Measurements from ENCODE around the gene TMEM120B. TPM values are rescaled to one million over a fixed set of nuclear protein-coding genes. Genes with fewer than 3 reads are reported as not detected.

The TMEM120B gene
- total and polyA plus RNA-seq, 2 experiments from 2014 or later: 4.7 to 10.7 TPM

GRCh38 chr12:121718653-121719239, 6.2 kb downstream of the TMEM120B start:
- H2AFZ ChIP-seq: no peak overlapping the region
- H3K79me2 ChIP-seq (ENCODE audit: insufficient read depth): peaks cover 81% of the 10 kb centered on the region
- no peaks in the 10 kb centered on the region for H3K9me3 ChIP-seq (ENCODE audit: low read depth)
- H3K4me1 ChIP-seq (ENCODE audit: insufficient read depth): peaks cover 28% of the 10 kb centered on the region
- no peak overlapping the region for H3K4me3 ChIP-seq
- no peaks in the 10 kb centered on the region for H3K27me3 ChIP-seq (replicated peaks; ENCODE audit: insufficient read depth)
- TF ChIP-seq EZH2phosphoT487 (IDR thresholded peaks at IDR 0.05; ENCODE audit: insufficient read depth, low read depth): no peak
- no peak for TF ChIP-seq EZH2 (IDR thresholded peaks at IDR 0.05; ENCODE audit: insufficient read depth, poor library complexity, severe bottlenecking)
- H3K27ac ChIP-seq: no peak overlapping the region
- H3K36me3 ChIP-seq (ENCODE audit: low read depth): no peaks in the 10 kb centered on the region
- no peak for DNase-seq
- in situ Hi-C loops (cut with MboI): no loop called here
- H4K20me1 ChIP-seq (ENCODE audit: insufficient read depth): no peaks in the 10 kb centered on the region
- 93 to 95% methylated on average over 3 of the region's 3 CpGs for WGBS, 2 experiments (ENCODE audit: low coverage in 1 of 2, low lambda C conversion rate in 2 of 2, missing lambda C conversion rate in 2 of 2)
- H3F3A ChIP-seq (ENCODE audit: insufficient read depth): peaks cover 21% of the 10 kb centered on the region
- no peak overlapping the region for H3K4me2 ChIP-seq (ENCODE audit: unreplicated experiment)
- H3K9me2 ChIP-seq (ENCODE audit: insufficient read depth): no peaks in the 10 kb centered on the region
- H3K9ac ChIP-seq: no peak overlapping the region

- H3K4me2 ChIP-seq (ENCODE audit: unreplicated experiment): peak overlapping the region; percentile 51
- 16 to 17% methylated on average over 14 of the region's 14 CpGs for WGBS, 2 experiments (ENCODE audit: low coverage in 1 of 2, low lambda C conversion rate in 2 of 2, missing lambda C conversion rate in 2 of 2)
Measured at GRCh38 chr12:121719926-121720414, 7.4 kb downstream of the TMEM120B start.

DNA sequence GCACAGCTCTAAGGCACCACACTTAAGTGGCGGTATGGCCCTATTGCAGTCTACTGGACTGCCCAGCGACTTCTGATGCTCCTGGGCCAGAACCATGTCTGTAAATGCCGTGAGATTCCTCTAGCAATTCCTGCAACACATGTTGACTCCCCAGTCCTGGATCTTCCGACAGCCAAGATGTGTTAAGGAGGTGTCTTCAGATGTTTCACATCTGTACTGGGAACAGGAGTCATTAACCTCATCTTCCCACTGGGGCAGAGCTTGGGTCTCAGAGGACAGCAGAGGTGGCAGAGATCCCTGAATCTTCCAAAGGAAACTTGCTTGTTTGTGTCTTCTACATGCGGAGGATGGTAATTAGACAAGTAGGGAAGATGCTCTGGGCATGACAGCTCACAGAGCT, 8.2 kb downstream of the TMEM120B start:
- TF ChIP-seq EZH2 (IDR thresholded peaks at IDR 0.05; ENCODE audit: insufficient read depth, poor library complexity, severe bottlenecking): no peak
- TF ChIP-seq EZH2phosphoT487 (IDR thresholded peaks at IDR 0.05; ENCODE audit: insufficient read depth, low read depth): no peak
- DNase-seq: no peak
- in situ Hi-C loops (cut with MboI): no loop called here
- no peaks in the 10 kb centered on the region for H4K20me1 ChIP-seq (ENCODE audit: insufficient read depth)
- 89 to 92% methylated on average over 5 of the region's 5 CpGs for WGBS, 2 experiments (ENCODE audit: low coverage in 1 of 2, low lambda C conversion rate in 2 of 2, missing lambda C conversion rate in 2 of 2)
- no peak overlapping the region for H3K4me3 ChIP-seq
- peak overlapping the region; percentile 97 for H3K27ac ChIP-seq
- H3K4me1 ChIP-seq (ENCODE audit: insufficient read depth): peaks cover 23% of the 10 kb centered on the region
- H3K27me3 ChIP-seq (replicated peaks; ENCODE audit: insufficient read depth): no peaks in the 10 kb centered on the region
- no peaks in the 10 kb centered on the region for H3K9me3 ChIP-seq (ENCODE audit: low read depth)
- H3K9me2 ChIP-seq (ENCODE audit: insufficient read depth): no peaks in the 10 kb centered on the region
- H3K79me2 ChIP-seq (ENCODE audit: insufficient read depth): peaks cover 80% of the 10 kb centered on the region
- H2AFZ ChIP-seq: no peak overlapping the region
- H3K36me3 ChIP-seq (ENCODE audit: low read depth): no peaks in the 10 kb centered on the region
- H3K4me2 ChIP-seq (ENCODE audit: unreplicated experiment): no peak overlapping the region
- H3K9ac ChIP-seq: peak overlapping the region; percentile 76
- H3F3A ChIP-seq (ENCODE audit: insufficient read depth): peaks cover 20% of the 10 kb centered on the region

More at GRCh38 chr12:121719926-121720414, 7.4 kb downstream of the TMEM120B start:
- H3K9me3 ChIP-seq (ENCODE audit: low read depth): no peaks in the 10 kb centered on the region
- H4K20me1 ChIP-seq (ENCODE audit: insufficient read depth): no peaks in the 10 kb centered on the region
- H3K4me3 ChIP-seq: no peak overlapping the region
- peaks cover 21% of the 10 kb centered on the region for H3F3A ChIP-seq (ENCODE audit: insufficient read depth)
- H3K27ac ChIP-seq: peak overlapping the region; percentile 97
- peak overlapping the region; percentile 76 for H3K9ac ChIP-seq
- no peaks in the 10 kb centered on the region for H3K36me3 ChIP-seq (ENCODE audit: low read depth)
- in situ Hi-C loops (cut with MboI): no loop called here
- TF ChIP-seq EZH2phosphoT487 (IDR thresholded peaks at IDR 0.05; ENCODE audit: insufficient read depth, low read depth): no peak
- no peak for TF ChIP-seq EZH2 (IDR thresholded peaks at IDR 0.05; ENCODE audit: insufficient read depth, poor library complexity, severe bottlenecking)
- no peaks in the 10 kb centered on the region for H3K9me2 ChIP-seq (ENCODE audit: insufficient read depth)
- no peaks in the 10 kb centered on the region for H3K27me3 ChIP-seq (replicated peaks; ENCODE audit: insufficient read depth)
- H3K4me1 ChIP-seq (ENCODE audit: insufficient read depth): peaks cover 23% of the 10 kb centered on the region
- peak; percentile 96 for DNase-seq
- no peak overlapping the region for H2AFZ ChIP-seq
- peaks cover 80% of the 10 kb centered on the region for H3K79me2 ChIP-seq (ENCODE audit: insufficient read depth)

GRCh38 chr12:121722511-121722910, 10.0 kb downstream of the TMEM120B start:
- Histone ChIP-seq H3K4me1 (ENCODE audit: insufficient read depth) (peaks cover 14% of the 10 kb centered on the region), H3K9ac (no peak overlapping the region), H3K9me3 (ENCODE audit: low read depth) (no peaks in the 10 kb centered on the region), H3K79me2 (ENCODE audit: insufficient read depth) (peaks cover 80% of the 10 kb centered on the region), H3K9me2 (ENCODE audit: insufficient read depth) (no peaks in the 10 kb centered on the region), H3K27me3 (replicated peaks; ENCODE audit: insufficient read depth) (no peaks in the 10 kb centered on the region), H3K4me2 (ENCODE audit: unreplicated experiment) (no peak overlapping the region), H3K27ac (no peak overlapping the region), H2AFZ (no peak overlapping the region), H4K20me1 (ENCODE audit: insufficient read depth) (no peaks in the 10 kb centered on the region), H3K4me3 (no peak overlapping the region), H3K36me3 (ENCODE audit: low read depth) (no peaks in the 10 kb centered on the region), H3F3A (ENCODE audit: insufficient read depth) (peaks cover 7% of the 10 kb centered on the region)
- TF ChIP-seq EZH2 (IDR thresholded peaks at IDR 0.05; ENCODE audit: insufficient read depth, poor library complexity, severe bottlenecking) (no peak), EZH2phosphoT487 (IDR thresholded peaks at IDR 0.05; ENCODE audit: insufficient read depth, low read depth) (no peak)
- no peak for DNase-seq
- WGBS, 2 experiments (ENCODE audit: low coverage in 1 of 2, low lambda C conversion rate in 2 of 2, missing lambda C conversion rate in 2 of 2): 97 to 100% methylated on average over 3 of the region's 3 CpGs
- in situ Hi-C loops (cut with MboI): no loop called here
